ENCODE measurements around the gene SLC26A4. TPM values are rescaled to one million over a fixed set of nuclear protein-coding genes. Genes with fewer than 3 reads are reported as not detected.

SLC26A4 gene
- polyA plus RNA-seq, 12 donors, result 0.50 to 1.6 (median 0.96) TPM; not detected in 2

GRCh38 chr7:107746006-107746405 lies 85.4 kb downstream of the SLC26A4 start:
- DNase-seq, result no peak

GRCh38 chr7:107751113-107751512 lies 90.5 kb downstream of the SLC26A4 start:
- no peak for DNase-seq

GRCh38 chr7:107754642-107755041 lies 94.0 kb downstream of the SLC26A4 start:
- no peak for DNase-seq

- DNase-seq, result no peak
These were observed 98.0 kb downstream of the SLC26A4 start for GRCh38 chr7:107758667-107759066.

GRCh38 chr7:107767391-107767790 lies 106.8 kb downstream of the SLC26A4 start:
- no peak for DNase-seq

Other genes starting within 250 kb of the SLC26A4 start
- under 1 TPM in 7 of 12 donors, not detected in 5; 0.07 to 0.29 (median 0.15) TPM for gene GPR22, start 190.8 kb upstream of the SLC26A4 start, polyA plus RNA-seq (ENCODE audit: insufficient read length in 12 of 12)
- gene COG5, start 96.9 kb upstream of the SLC26A4 start, polyA plus RNA-seq (ENCODE audit: insufficient read length in 12 of 12), result 10 to 100 TPM in 11 of 12 donors, not detected in 1; 15.3 to 38.3 (median 30.3) TPM
- 10 to 100 TPM in 5 of 12 donors, 1 to 10 TPM in 6, not detected in 1; 5.9 to 23.5 (median 8.7) TPM for gene DUS4L, start 96.9 kb upstream of the SLC26A4 start, polyA plus RNA-seq (ENCODE audit: insufficient read length in 12 of 12)
- 10 to 100 TPM in 11 of 12 donors, not detected in 1; 45.1 to 67.9 (median 59.3) TPM for gene BCAP29, start 80.6 kb upstream of the SLC26A4 start, polyA plus RNA-seq (ENCODE audit: insufficient read length in 12 of 12)
- 10 to 100 TPM in 11 of 12 donors, not detected in 1; 18.0 to 29.5 (median 21.2) TPM for gene CBLL1, start 83.3 kb downstream of the SLC26A4 start, polyA plus RNA-seq (ENCODE audit: insufficient read length in 12 of 12)
- 10 to 100 TPM in 1 of 12 donors, under 1 TPM in 1, not detected in 10; 0.25 to 26.6 TPM for gene SLC26A3, start 142.4 kb downstream of the SLC26A4 start, polyA plus RNA-seq (ENCODE audit: insufficient read length in 12 of 12)
- gene DLD, start 230.4 kb downstream of the SLC26A4 start, polyA plus RNA-seq (ENCODE audit: insufficient read length in 12 of 12), result 100 to 1,000 TPM in 5 of 12 donors, 10 to 100 TPM in 6, not detected in 1; 66.8 to 128 (median 93.4) TPM